OCI-LY7 (cell line): ENCODE data around the gene KEL. TPM values are rescaled to one million over a fixed set of nuclear protein-coding genes. Genes with fewer than 3 reads are reported as not detected.

Experiments used
- BruUV-seq: library from RNA; stranded (reverse); fragments of 400-500 nt; replicated peaks from 2 replicates; lab custom pipeline; 2021; lab: Mats Ljungman, UMichigan
- CTCF ChIA-PET: fragments of 300-600 bp; sonication (Branson Sonifier 250); formaldehyde crosslinking; loops from one replicate; lab custom pipeline; 2022; ENCODE audit warnings: antibody characterized with exemption; ENCODE audit not compliant: unreplicated experiment; lab: Charles Lee
- POLR2A ChIA-PET: fragments of 300-600 bp; sonication (Branson Sonifier 250); formaldehyde crosslinking; loops from one replicate; lab custom pipeline; 2022; ENCODE audit warnings: antibody characterized with exemption; lab: Charles Lee
- DNase-seq: peaks from one replicate; pipeline ENCODE4 v3.0.0-alpha.2; 2015; ENCODE audit warnings: low spot score
- H2AFZ ChIP-seq: fragments of 200-600 bp; sonication (generic), shearing (Covaris generic); 2 replicates; pipeline ENCODE4 v1.6.1; 2014; ENCODE audit warnings: mild to moderate bottlenecking, antibody characterized with exemption, low read length, moderate library complexity
- H3K27ac ChIP-seq: fragments of 200-600 bp; sonication (generic); 2 replicates; pipeline ENCODE4 v1.5.1; 2014; ENCODE audit warnings: mixed run types, low read depth, mild to moderate bottlenecking, moderate library complexity, low read length, inconsistent platforms; ENCODE audit not compliant: poor library complexity, severe bottlenecking
- H3K36me3 ChIP-seq: fragments of 200-600 bp; sonication (generic); 2 replicates; pipeline ENCODE4 v1.6.1; 2014; ENCODE audit warnings: mild to moderate bottlenecking, antibody characterized with exemption, low read length, moderate library complexity, mixed read lengths; ENCODE audit not compliant: insufficient read depth
- H3K4me1 ChIP-seq: fragments of 200-600 bp; sonication (generic); 2 replicates; pipeline ENCODE4 v1.5.1; 2014; ENCODE audit warnings: mild to moderate bottlenecking, low read length; ENCODE audit not compliant: insufficient read depth, poor library complexity, severe bottlenecking
- H3K4me2 ChIP-seq: fragments of 200-600 bp; sonication (generic); 2 replicates; pipeline ENCODE4 v1.6.1; 2014; ENCODE audit warnings: mild to moderate bottlenecking, low read length
- H3K4me3 ChIP-seq: fragments of 200-600 bp; sonication (generic); 2 replicates; pipeline ENCODE4 v1.5.1; 2014; ENCODE audit warnings: mild to moderate bottlenecking, low read depth, low read length; ENCODE audit not compliant: poor library complexity, severe bottlenecking
- H3K79me2 ChIP-seq: fragments of 200-600 bp; sonication (generic); 2 replicates; pipeline ENCODE4 v1.6.1; 2016; ENCODE audit warnings: low read depth, mild to moderate bottlenecking, low read length, moderate library complexity, mixed read lengths; ENCODE audit not compliant: insufficient read depth
- H3K9me2 ChIP-seq: fragments of 200-600 bp; sonication (generic); 2 replicates; pipeline ENCODE4 v1.6.1; 2016; ENCODE audit warnings: mild to moderate bottlenecking, low read length, mixed read lengths; ENCODE audit not compliant: insufficient read depth
- H3K9me3 ChIP-seq: fragments of 200-600 bp; sonication (generic); 2 replicates; pipeline ENCODE4 v1.6.1; 2014; ENCODE audit warnings: mild to moderate bottlenecking, mixed run types, low read length, mixed read lengths
- H4K20me1 ChIP-seq: fragments of 200-600 bp; sonication (generic); 2 replicates; pipeline ENCODE4 v1.6.1; 2014; ENCODE audit warnings: mild to moderate bottlenecking, antibody characterized with exemption, low read length, moderate library complexity, mixed read lengths; ENCODE audit not compliant: insufficient read depth
- EZH2phosphoT487 ChIP-seq: fragments of 200-600 bp; sonication (generic); IDR thresholded peaks from 2 replicates; pipeline ENCODE4 v1.6.1; 2018; ENCODE audit warnings: low read depth, borderline replicate concordance, mild to moderate bottlenecking, mixed run types, antibody characterized with exemption, low read length, moderate library complexity, mixed read lengths
- intact Hi-C: fragments of 100-400 bp; cut with micrococcal nuclease; formaldehyde crosslinking; loops from one replicate; pipeline ENCODE4 v1.10.0; 2022; ENCODE audit not compliant: unreplicated experiment
- total RNA-seq, 2 experiments: library from RNA; depleted of rRNA in 1 of 2; stranded (reverse); fragments of >200 nt in 1 of 2; shearing (Covaris generic) in 1 of 2; gene quantifications; 2 replicates each; pipeline ENCODE4 v1.2.3, GENCODE V29; 2014 to 2022
- TF ChIP-seq, protein P1 (sequence below): fragments of 200-600 bp; sonication (generic); conservative IDR thresholded peaks from 2 replicates; pipeline ENCODE4 v1.5.1; 2014; ENCODE audit warnings: mild to moderate bottlenecking, antibody characterized with exemption, low read length, moderate library complexity, mixed read lengths

KEL gene
- total RNA-seq, 2 experiments from 2014 or later = 1.5 to 2.2 TPM

DNA sequence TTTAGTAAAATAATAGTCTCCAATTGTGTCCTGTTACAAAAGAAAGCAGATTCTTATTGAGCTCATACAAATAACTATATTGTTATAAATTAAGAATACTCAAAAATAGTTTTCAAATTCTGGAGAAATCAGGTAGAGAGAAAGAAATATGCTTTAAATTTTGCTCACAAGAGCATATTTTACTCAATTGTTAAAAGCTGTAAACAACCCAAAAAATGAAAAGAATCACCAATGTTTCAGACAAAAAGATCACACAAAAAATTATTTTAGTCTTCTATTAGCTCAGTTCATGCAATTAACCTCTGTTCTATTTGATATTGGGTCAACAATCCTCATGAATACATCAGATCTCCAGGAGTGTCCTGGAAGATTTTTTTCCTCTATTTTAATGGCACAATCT is 58.0 kb downstream of the KEL start:
- Histone ChIP-seq H3K9me2 (no peaks in the 10 kb centered on the region), H3K4me3 (no peak overlapping the region), H3K4me2 (no peak overlapping the region), H3K36me3 (no peaks in the 10 kb centered on the region), H3K79me2 (no peaks in the 10 kb centered on the region), H3K27ac (no peak overlapping the region), H2AFZ (no peak overlapping the region), H4K20me1 (no peaks in the 10 kb centered on the region), H3K4me1 (no peaks in the 10 kb centered on the region), H3K9me3 (peaks cover 12% of the 10 kb centered on the region; the same call in 1 of the 2 replicates)
- no peak for TF ChIP-seq EZH2phosphoT487
- TF ChIP-seq, protein P1, sequence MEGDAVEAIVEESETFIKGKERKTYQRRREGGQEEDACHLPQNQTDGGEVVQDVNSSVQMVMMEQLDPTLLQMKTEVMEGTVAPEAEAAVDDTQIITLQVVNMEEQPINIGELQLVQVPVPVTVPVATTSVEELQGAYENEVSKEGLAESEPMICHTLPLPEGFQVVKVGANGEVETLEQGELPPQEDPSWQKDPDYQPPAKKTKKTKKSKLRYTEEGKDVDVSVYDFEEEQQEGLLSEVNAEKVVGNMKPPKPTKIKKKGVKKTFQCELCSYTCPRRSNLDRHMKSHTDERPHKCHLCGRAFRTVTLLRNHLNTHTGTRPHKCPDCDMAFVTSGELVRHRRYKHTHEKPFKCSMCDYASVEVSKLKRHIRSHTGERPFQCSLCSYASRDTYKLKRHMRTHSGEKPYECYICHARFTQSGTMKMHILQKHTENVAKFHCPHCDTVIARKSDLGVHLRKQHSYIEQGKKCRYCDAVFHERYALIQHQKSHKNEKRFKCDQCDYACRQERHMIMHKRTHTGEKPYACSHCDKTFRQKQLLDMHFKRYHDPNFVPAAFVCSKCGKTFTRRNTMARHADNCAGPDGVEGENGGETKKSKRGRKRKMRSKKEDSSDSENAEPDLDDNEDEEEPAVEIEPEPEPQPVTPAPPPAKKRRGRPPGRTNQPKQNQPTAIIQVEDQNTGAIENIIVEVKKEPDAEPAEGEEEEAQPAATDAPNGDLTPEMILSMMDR = no peak
- ChIA-PET POLR2A (interaction anchor here (0.7 kb wide), 1 partner anchor 193 kb away, joined by 3 read pairs; no protein-coding TSS in a partner anchor), CTCF (no interaction called here)
- intact Hi-C loops = no loop called here
- no TSS peak for BruUV-seq
- no peak for DNase-seq

DNA sequence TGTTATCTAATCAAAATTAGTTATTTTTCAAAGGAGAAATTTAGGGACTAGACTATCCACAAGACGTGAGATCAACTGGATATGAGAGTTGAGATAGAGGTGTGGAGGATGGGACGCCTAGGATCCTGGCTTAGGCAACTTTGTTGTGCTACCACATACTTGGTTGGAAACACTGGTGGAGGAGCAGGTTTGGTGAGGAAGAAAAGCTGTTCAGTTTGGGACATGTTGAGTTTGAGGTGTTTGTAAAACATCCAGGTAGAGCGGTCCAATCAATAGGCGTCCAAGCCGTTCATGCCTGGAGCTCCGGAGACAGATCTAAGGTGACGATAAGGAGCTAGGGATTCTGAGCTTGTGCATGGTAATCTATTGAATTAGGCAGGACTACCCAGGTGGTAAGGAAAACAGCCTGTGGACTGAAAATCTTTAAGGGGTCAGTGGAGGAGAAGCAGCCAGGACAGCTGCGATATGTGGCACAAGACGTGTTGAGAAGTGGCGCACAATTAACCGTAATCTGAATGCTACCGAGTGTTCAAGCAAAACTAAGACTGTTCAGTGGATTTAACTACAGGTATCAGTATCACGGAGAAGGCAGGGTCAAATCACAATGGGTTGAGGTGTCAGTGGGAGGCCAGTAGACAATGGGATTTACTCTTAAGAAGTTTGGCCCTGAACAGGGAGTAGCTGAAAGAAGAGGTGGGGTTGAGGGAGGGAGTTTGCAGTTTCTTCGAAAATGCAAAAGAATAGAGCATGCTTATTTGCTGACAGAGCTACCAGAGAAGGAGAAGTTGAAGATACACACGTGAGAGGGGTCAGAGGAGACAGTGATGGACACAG is 60.5 kb downstream of the KEL start:
- Histone ChIP-seq H3K4me1 (no peaks in the 10 kb centered on the region), H3K79me2 (no peaks in the 10 kb centered on the region), H4K20me1 (no peaks in the 10 kb centered on the region), H3K9me2 (no peaks in the 10 kb centered on the region), H3K4me3 (no peak overlapping the region), H2AFZ (no peak overlapping the region), H3K36me3 (no peaks in the 10 kb centered on the region), H3K9me3 (peaks cover 12% of the 10 kb centered on the region; the same call in 1 of the 2 replicates), H3K27ac (no peak overlapping the region), H3K4me2 (no peak overlapping the region)
- ChIA-PET POLR2A (no interaction called here), CTCF (interaction anchor here (1.1 kb wide), 1 partner anchor 21 kb away, joined by 3 read pairs; no protein-coding TSS in a partner anchor)
- BruUV-seq = no TSS peak
- TF ChIP-seq, protein P1 = no peak
- TF ChIP-seq EZH2phosphoT487 = no peak
- intact Hi-C loops = no loop called here
- DNase-seq = no peak

DNA sequence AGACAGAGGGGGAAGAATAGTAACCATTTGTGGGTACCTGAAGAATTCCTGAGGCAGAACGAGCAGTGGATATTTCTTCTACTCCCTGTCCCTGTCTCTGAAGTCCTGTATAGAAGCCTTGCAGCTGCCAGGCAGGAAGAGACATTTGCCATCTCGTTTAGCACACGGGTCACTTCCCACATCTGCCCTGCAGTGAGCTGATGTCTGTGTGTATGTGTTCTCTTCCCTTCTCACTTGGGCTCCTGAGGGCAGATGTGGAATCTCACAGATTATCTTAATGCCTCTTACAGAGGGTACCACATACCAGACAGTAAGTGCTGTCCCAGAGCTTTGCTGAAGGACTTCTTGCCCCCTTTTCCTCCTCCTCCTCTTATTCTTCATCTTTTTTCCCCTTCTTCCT is 62.5 kb downstream of the KEL start:
- no peak for TF ChIP-seq EZH2phosphoT487
- TF ChIP-seq, protein P1 = no peak
- no peaks in the 10 kb centered on the region for H3K79me2 ChIP-seq
- BruUV-seq = no TSS peak
- ChIA-PET CTCF (no interaction called here), POLR2A (interaction anchor here (0.6 to 0.7 kb wide), 2 partner anchors 20 to 73 kb away, joined by 3 to 4 read pairs; no protein-coding TSS in a partner anchor)
- no peaks in the 10 kb centered on the region for H4K20me1 ChIP-seq
- H3K9me2 ChIP-seq = no peaks in the 10 kb centered on the region
- H3K9me3 ChIP-seq = peaks cover 11% of the 10 kb centered on the region; the same call in 1 of the 2 replicates
- no peak overlapping the region for H3K27ac ChIP-seq
- H3K4me3 ChIP-seq = no peak overlapping the region
- no peaks in the 10 kb centered on the region for H3K4me1 ChIP-seq
- no peaks in the 10 kb centered on the region for H3K36me3 ChIP-seq
- H3K4me2 ChIP-seq = no peak overlapping the region
- DNase-seq = no peak
- H2AFZ ChIP-seq = no peak overlapping the region
- intact Hi-C loops = no loop called here
